Measurements from ENCODE around the gene CAMK2A.

- no peak for TF ChIP-seq POLR2A (IDR thresholded peaks at IDR 0.05; ENCODE audit: low read depth, low read length)
- TF ChIP-seq CTCF (IDR thresholded peaks at IDR 0.05; ENCODE audit: extremely low read depth in 1 of 2, insufficient read depth in 1 of 2, low read depth in 1 of 2, low read length in 2 of 2), result no peak
- no peak for TF ChIP-seq POLR2AphosphoS5 (IDR thresholded peaks at IDR 0.05; ENCODE audit: insufficient read depth, low read depth, low read length)
- TF ChIP-seq FOS (IDR thresholded peaks at IDR 0.05; ENCODE audit: borderline replicate concordance, insufficient read depth, low read length), result no peak
- TF ChIP-seq EZH2 (IDR thresholded peaks at IDR 0.05; ENCODE audit: borderline replicate concordance, low read depth, low read length, severe bottlenecking), result no peak
- TF ChIP-seq JUN (IDR thresholded peaks at IDR 0.05; ENCODE audit: borderline replicate concordance, insufficient read depth, insufficient read length, low read depth), result no peak
- no peak for TF ChIP-seq GATA2 (IDR thresholded peaks at IDR 0.05; ENCODE audit: insufficient read depth, insufficient read length, low read depth, low read length)
Measured at GRCh38 chr5:150297934-150298595, 8.5 kb upstream of the CAMK2A start.

All from endothelial cell of umbilical vein (primary cell).